ENCODE data around the gene CDK16.

CDK16 gene

GRCh38 chrX:47174846-47175587 is 43.5 kb upstream of the CDK16 start:
- Histone ChIP-seq H3K36me3 (ENCODE audit: control insufficient read depth, insufficient read depth, low read length) (no peaks in the 10 kb centered on the region), H3K4me3 (ENCODE audit: low read depth, low read length) (no peak overlapping the region), H3K27ac (no peak overlapping the region), H3K9ac (no peak overlapping the region), H3K4me1 (no peaks in the 10 kb centered on the region), H3K27me3 (ENCODE audit: control insufficient read depth, insufficient read depth, low read length) (no peaks in the 10 kb centered on the region), H2AFZ (no peak overlapping the region), H3K79me2 (no peaks in the 10 kb centered on the region), H3K4me2 (ENCODE audit: low read length) (no peak overlapping the region), H3K9me3 (ENCODE audit: control insufficient read depth, low read length) (no peaks in the 10 kb centered on the region)
- no peak for TF ChIP-seq CTCF (IDR thresholded peaks at IDR 0.05)

- TF ChIP-seq CTCF (IDR thresholded peaks at IDR 0.05), result no peak
- no peaks in the 10 kb centered on the region for H3K9me3 ChIP-seq (ENCODE audit: control insufficient read depth, low read length)
- H3K4me3 ChIP-seq (ENCODE audit: low read depth, low read length), result no peak overlapping the region
- no peak overlapping the region for H3K27ac ChIP-seq
- H3K9ac ChIP-seq, result no peak overlapping the region
- H3K4me2 ChIP-seq (ENCODE audit: low read length), result no peak overlapping the region
- H3K79me2 ChIP-seq, result no peaks in the 10 kb centered on the region
- no peaks in the 10 kb centered on the region for H3K27me3 ChIP-seq (ENCODE audit: control insufficient read depth, insufficient read depth, low read length)
- H3K4me1 ChIP-seq, result no peaks in the 10 kb centered on the region
- H2AFZ ChIP-seq, result no peak overlapping the region
- H3K36me3 ChIP-seq (ENCODE audit: control insufficient read depth, insufficient read depth, low read length), result no peaks in the 10 kb centered on the region
Observed at GRCh38 chrX:47175588-47175980, 42.9 kb upstream of the CDK16 start.

DNA sequence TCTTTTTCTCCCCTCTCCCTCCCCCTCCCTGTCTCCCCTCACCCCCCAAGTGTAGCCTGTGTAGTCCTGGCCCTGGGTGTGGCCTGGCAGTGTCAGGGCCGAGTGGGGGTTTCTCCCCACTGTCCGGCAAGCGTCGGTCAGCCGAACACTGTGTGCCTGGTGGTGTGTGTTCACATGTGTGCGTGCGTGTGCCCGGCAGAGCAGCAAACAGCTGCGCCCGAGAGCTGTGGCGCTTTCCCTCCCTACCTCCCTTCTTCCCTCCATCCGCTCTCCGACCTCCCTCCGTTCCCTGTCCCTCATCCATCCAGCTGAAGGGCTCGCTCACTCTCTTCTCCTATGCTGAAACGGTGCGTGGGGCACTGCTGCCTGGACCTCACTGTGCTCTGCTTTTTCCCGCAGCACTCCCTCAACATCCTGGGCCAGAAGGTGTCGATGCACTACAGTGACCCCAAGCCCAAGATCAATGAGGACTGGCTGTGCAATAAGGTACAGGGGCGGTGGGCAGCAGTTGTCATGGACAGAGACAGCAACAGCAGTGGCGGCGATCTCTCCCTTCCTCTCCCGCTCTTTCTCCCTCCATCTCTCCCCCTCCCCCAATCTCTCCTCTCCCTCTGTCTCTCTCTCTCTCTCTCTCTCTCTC is 42.3 kb upstream of the CDK16 start:
- Histone ChIP-seq H3K27me3 (ENCODE audit: control insufficient read depth, insufficient read depth, low read length) (no peaks in the 10 kb centered on the region), H3K27ac (no peak overlapping the region), H3K9ac (no peak overlapping the region), H2AFZ (no peak overlapping the region), H3K4me3 (ENCODE audit: low read depth, low read length) (no peak overlapping the region), H3K79me2 (no peaks in the 10 kb centered on the region), H3K9me3 (ENCODE audit: control insufficient read depth, low read length) (no peaks in the 10 kb centered on the region), H3K36me3 (ENCODE audit: control insufficient read depth, insufficient read depth, low read length) (no peaks in the 10 kb centered on the region), H3K4me2 (ENCODE audit: low read length) (no peak overlapping the region), H3K4me1 (no peaks in the 10 kb centered on the region)
- TF ChIP-seq CTCF (IDR thresholded peaks at IDR 0.05), result no peak

GRCh38 chrX:47177079-47177478 is 41.4 kb upstream of the CDK16 start:
- Histone ChIP-seq H3K27me3 (ENCODE audit: control insufficient read depth, insufficient read depth, low read length) (no peaks in the 10 kb centered on the region), H3K79me2 (no peaks in the 10 kb centered on the region), H3K4me1 (no peaks in the 10 kb centered on the region), H3K9ac (no peak overlapping the region), H3K27ac (no peak overlapping the region), H3K36me3 (ENCODE audit: control insufficient read depth, insufficient read depth, low read length) (no peaks in the 10 kb centered on the region), H3K4me2 (ENCODE audit: low read length) (no peak overlapping the region), H2AFZ (no peak overlapping the region), H3K9me3 (ENCODE audit: control insufficient read depth, low read length) (no peaks in the 10 kb centered on the region), H3K4me3 (ENCODE audit: low read depth, low read length) (no peak overlapping the region)
- TF ChIP-seq CTCF (IDR thresholded peaks at IDR 0.05), result no peak

DNA sequence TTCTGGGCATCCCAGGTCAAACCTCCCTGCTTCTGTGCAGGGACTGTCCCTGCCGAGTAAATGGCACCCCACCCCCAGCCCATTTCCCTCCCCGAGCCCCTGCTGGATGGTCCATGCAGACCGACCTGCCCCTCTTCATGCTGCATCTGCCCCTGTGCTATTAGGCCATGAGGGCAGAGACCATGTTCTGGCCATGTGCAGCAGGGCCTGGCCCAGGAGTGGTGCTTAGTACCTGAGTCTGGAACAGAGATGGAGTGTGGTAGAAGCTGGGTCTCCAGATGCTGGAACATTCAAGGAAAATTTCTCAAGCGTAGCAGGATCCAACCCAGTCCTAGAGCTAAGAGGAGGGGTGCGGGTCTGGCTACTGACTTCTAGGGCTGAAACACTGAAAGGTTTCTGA is 40.1 kb upstream of the CDK16 start:
- no peak for TF ChIP-seq CTCF (IDR thresholded peaks at IDR 0.05)
- Histone ChIP-seq H3K9me3 (ENCODE audit: control insufficient read depth, low read length) (no peaks in the 10 kb centered on the region), H3K4me3 (ENCODE audit: low read depth, low read length) (no peak overlapping the region), H3K27ac (no peak overlapping the region), H3K36me3 (ENCODE audit: control insufficient read depth, insufficient read depth, low read length) (no peaks in the 10 kb centered on the region), H3K79me2 (no peaks in the 10 kb centered on the region), H3K4me2 (ENCODE audit: low read length) (no peak overlapping the region), H3K27me3 (ENCODE audit: control insufficient read depth, insufficient read depth, low read length) (no peaks in the 10 kb centered on the region), H3K9ac (no peak overlapping the region), H2AFZ (no peak overlapping the region), H3K4me1 (no peaks in the 10 kb centered on the region)
